Activated CD8-positive, alpha-beta T cell treated with anti-CD3 and anti-CD28 coated beads for 36 hours (primary cell): ENCODE data around the gene SV2C. TPM values are rescaled to one million over a fixed set of nuclear protein-coding genes. Genes with fewer than 3 reads are reported as not detected.

Experiments used
- ATAC-seq: fragments of 200-7000 bp; cut with Tn5 transposase; one replicate; pipeline ENCODE4 v1.10.0; 2021; ENCODE audit warnings: mild to moderate bottlenecking, moderate library complexity
- CTCF ChIA-PET: fragments of 350-600 bp; sonication (Branson Sonifier 250); formaldehyde crosslinking; loops from one replicate; lab custom pipeline; 2021; ENCODE audit warnings: antibody characterized with exemption; lab: Charles Lee
- POLR2A ChIA-PET: fragments of 350-600 bp; sonication (Branson Sonifier 250); formaldehyde crosslinking; loops from one replicate; lab custom pipeline; 2021; ENCODE audit warnings: antibody characterized with exemption; lab: Charles Lee
- DNase-seq: peaks from one replicate; pipeline ENCODE4 v3.0.0-alpha.2; 2020
- H3K27ac Mint-ChIP-seq: one replicate; pipeline ENCODE4 v1.8.0; 2021; ENCODE audit warnings: mild to moderate bottlenecking, mixed read lengths
- H3K27me3 Mint-ChIP-seq: one replicate; pipeline ENCODE4 v1.8.0; 2021; ENCODE audit warnings: mixed read lengths
- H3K36me3 Mint-ChIP-seq: one replicate; pipeline ENCODE4 v1.8.0; 2021; ENCODE audit warnings: low read depth, mixed read lengths
- H3K4me1 Mint-ChIP-seq: one replicate; pipeline ENCODE4 v1.8.0; 2021; ENCODE audit warnings: low read depth, mixed read lengths
- H3K4me3 Mint-ChIP-seq: one replicate; pipeline ENCODE4 v1.8.0; 2021; ENCODE audit warnings: mild to moderate bottlenecking, moderate library complexity, mixed read lengths
- H3K9me3 Mint-ChIP-seq: one replicate; pipeline ENCODE4 v1.8.0; 2021; ENCODE audit warnings: mixed read lengths
- intact Hi-C: fragments of 100-400 bp; cut with micrococcal nuclease; formaldehyde crosslinking; loops from one replicate; pipeline ENCODE4 v1.10.0; 2022
- total RNA-seq, 2 experiments: library from RNA; stranded (reverse); gene quantifications; one replicate each; pipeline ENCODE4 v1.2.3, GENCODE V29; 2021
- TF ChIP-seq, protein P1 (sequence below): fragments of 200-600 bp; IDR thresholded peaks from one replicate; pipeline ENCODE4 v1.8.0; 2022; ENCODE audit warnings: antibody characterized with exemption, mild to moderate bottlenecking

The SV2C gene
- total RNA-seq, 2 experiments from 2014 or later = 0.07 TPM; not detected in 1

DNA sequence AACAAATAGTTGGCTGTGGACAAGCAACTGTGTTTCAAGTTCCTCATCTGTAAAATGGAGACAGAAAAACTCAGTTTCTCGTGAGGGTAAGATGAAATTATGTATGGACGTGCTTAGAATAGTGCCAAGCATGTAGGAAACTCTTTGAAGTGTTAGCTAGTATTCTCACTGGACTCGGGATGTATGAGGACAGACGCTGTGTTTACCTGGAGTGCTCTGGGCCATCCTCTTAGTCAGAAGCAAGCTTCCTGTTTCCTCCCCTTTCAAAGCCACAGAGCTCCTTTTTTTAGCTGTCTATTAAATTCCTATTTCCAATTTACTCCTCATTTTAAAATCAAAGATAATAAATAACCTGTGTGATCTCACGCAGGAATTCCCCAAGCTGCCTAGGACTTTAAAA lies 296.1 kb downstream of the SV2C start:
- intact Hi-C loops = no loop called here
- no peaks in the 10 kb centered on the region for H3K36me3 Mint-ChIP-seq
- H3K9me3 Mint-ChIP-seq = no peaks in the 10 kb centered on the region
- DNase-seq (no peak), ATAC-seq (peak; percentile 43)
- H3K4me3 Mint-ChIP-seq = no peak overlapping the region
- ChIA-PET POLR2A (interaction anchor here (0.5 to 1.8 kb wide), 3 partner anchors 13 to 201 kb away, joined by 3 to 7 read pairs (median 4); partner anchors contain the start of gene IQGAP2), CTCF (interaction anchor here (0.6 to 1.0 kb wide), 2 partner anchors 164 to 227 kb away, joined by 3 read pairs; no protein-coding TSS in a partner anchor)
- TF ChIP-seq, protein P1, sequence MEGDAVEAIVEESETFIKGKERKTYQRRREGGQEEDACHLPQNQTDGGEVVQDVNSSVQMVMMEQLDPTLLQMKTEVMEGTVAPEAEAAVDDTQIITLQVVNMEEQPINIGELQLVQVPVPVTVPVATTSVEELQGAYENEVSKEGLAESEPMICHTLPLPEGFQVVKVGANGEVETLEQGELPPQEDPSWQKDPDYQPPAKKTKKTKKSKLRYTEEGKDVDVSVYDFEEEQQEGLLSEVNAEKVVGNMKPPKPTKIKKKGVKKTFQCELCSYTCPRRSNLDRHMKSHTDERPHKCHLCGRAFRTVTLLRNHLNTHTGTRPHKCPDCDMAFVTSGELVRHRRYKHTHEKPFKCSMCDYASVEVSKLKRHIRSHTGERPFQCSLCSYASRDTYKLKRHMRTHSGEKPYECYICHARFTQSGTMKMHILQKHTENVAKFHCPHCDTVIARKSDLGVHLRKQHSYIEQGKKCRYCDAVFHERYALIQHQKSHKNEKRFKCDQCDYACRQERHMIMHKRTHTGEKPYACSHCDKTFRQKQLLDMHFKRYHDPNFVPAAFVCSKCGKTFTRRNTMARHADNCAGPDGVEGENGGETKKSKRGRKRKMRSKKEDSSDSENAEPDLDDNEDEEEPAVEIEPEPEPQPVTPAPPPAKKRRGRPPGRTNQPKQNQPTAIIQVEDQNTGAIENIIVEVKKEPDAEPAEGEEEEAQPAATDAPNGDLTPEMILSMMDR = no peak
- peak overlapping the region; percentile 8 for H3K27ac Mint-ChIP-seq
- peaks cover 35% of the 10 kb centered on the region for H3K4me1 Mint-ChIP-seq
- H3K27me3 Mint-ChIP-seq = no peaks in the 10 kb centered on the region

DNA sequence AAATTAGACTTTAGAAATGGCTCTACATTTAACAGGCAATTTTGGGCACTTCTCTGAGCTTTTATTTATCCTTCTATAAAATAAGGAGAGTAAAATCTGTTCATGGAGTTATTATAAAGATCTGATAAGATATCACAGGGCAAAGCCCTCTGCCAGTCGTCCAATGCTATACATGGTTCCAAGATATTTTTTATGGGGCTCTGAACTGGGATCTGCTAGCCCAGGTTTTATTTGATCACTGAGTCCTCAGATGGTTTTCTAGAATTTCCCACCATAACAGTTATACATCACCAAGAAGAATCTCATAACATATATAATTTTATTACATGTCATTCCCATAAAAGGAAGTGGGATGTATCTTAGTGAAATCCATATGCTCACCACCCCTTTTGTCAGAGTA lies 296.7 kb downstream of the SV2C start:
- Mint-ChIP-seq H3K27ac (no peak overlapping the region), H3K36me3 (no peaks in the 10 kb centered on the region), H3K27me3 (no peaks in the 10 kb centered on the region), H3K9me3 (no peaks in the 10 kb centered on the region), H3K4me3 (no peak overlapping the region), H3K4me1 (peaks cover 39% of the 10 kb centered on the region)
- ATAC-seq (no peak), DNase-seq (no peak)
- POLR2A ChIA-PET = interaction anchor here (0.5 to 1.8 kb wide), 3 partner anchors 13 to 200 kb away, joined by 3 to 7 read pairs (median 4); partner anchors contain the start of gene IQGAP2
- TF ChIP-seq, protein P1 = no peak
- intact Hi-C loops = no loop called here
- CTCF ChIA-PET = no interaction called here

DNA sequence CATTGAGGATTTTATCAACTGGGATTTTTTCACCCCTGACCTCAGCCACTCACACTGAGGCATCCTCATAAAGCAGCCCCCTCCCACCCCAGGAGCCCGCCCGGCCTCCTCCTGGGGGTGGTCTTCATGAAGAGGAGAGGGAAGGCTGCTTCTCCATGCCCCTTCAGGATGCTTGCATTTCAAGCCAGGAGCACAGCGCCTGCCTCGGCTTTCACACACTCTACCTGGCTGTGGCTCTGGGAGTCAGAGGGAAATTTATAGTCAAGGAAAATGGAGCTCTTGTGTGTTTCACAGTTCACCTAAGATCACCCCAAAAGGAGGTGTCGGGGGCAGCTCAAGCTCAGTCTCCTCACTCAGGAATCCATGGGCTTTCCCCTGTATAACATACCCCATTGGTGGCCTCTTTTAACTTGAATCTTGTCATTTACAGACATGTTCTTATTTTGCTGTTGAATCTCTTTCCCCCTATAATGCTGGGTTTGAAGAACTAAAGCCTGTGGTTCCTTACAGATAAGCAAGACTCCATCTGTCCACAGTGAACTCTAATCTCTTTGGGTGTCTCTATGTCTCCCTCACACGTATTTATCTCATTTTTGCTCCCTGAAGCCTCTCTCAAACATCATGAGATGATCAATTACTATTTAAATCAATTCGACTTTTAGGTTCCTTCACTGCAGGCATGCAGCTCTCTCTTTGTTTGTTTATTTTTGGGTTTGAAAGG lies 297.3 kb downstream of the SV2C start:
- DNase-seq = no peak
- Mint-ChIP-seq H3K36me3 (no peaks in the 10 kb centered on the region), H3K4me1 (peaks cover 44% of the 10 kb centered on the region), H3K27me3 (no peaks in the 10 kb centered on the region), H3K27ac (no peak overlapping the region), H3K9me3 (no peaks in the 10 kb centered on the region), H3K4me3 (no peak overlapping the region)
- ATAC-seq = no peak
- POLR2A ChIA-PET = interaction anchor here (1.8 kb wide), 1 partner anchor 23 kb away, joined by 7 read pairs; the partner anchor contains the start of gene IQGAP2
- TF ChIP-seq, protein P1 = no peak
- CTCF ChIA-PET = interaction anchor here (0.9 kb wide), 1 partner anchor 12 kb away, joined by 3 read pairs; no protein-coding TSS in a partner anchor
- intact Hi-C loops = no loop called here

DNA sequence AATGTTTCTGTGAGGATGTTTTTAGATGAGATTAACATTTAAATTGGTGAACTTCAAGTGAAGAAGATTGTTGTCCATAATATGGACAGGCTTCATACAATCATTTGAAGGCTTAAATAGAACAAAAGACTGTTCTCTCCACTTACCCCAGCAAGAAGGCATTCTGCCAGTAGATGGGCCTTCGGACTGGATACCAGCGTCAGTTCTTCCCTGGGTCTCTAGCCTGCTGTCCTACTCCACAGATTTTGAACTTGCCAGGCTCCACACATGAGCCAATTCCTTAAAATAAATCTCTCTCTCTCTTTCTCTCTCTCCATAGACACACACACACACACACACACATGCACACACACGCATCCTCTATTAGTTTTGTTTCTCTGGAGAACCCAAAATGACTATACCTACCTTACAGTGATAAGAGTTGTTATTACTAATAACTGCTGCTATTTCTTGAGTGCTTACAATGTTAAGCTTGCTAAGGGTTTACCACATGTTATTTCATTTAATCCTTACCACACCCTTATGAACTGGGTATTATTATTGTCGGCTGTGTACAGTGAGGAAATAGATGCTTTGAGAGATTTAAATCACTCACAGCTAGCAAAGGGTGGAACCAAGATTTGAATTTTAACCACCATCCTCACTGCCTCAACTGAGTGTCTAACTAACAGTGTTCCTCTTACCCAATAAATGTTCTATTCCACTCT lies 300.1 kb downstream of the SV2C start:
- Mint-ChIP-seq H3K36me3 (no peaks in the 10 kb centered on the region), H3K27me3 (no peaks in the 10 kb centered on the region), H3K9me3 (no peaks in the 10 kb centered on the region), H3K4me3 (no peak overlapping the region), H3K4me1 (peaks cover 37% of the 10 kb centered on the region), H3K27ac (no peak overlapping the region)
- CTCF ChIA-PET = interaction anchor here (0.9 to 1.5 kb wide), 6 partner anchors 8 to 160 kb away, joined by 3 to 4 read pairs (median 4); no protein-coding TSS in a partner anchor
- intact Hi-C loops = no loop called here
- ATAC-seq = no peak
- no peak for DNase-seq
- TF ChIP-seq, protein P1 = no peak
- POLR2A ChIA-PET = interaction anchor here (0.7 to 1.3 kb wide), 2 partner anchors 11 to 66 kb away, joined by 3 read pairs; no protein-coding TSS in a partner anchor
